Right cardiac atrium (tissue), 5 donors: ENCODE data around the gene NBPF11. TPM values are rescaled to one million over a fixed set of nuclear protein-coding genes. Genes with fewer than 3 reads are reported as not detected.

Source experiments
- polyA plus RNA-seq: library from polyadenylated mRNA; stranded (reverse); fragments of 200-250 nt; gene quantifications from one replicate; pipeline ENCODE4 v1.2.3, GENCODE V29; 2013
- total RNA-seq, 4 donors: library from RNA; stranded (reverse); fragmentation: NEBNext Ultra II Directional; extraction: Animal tissue kit (Norgen Biotek cat#: 25700); gene quantifications; one replicate each; pipeline ENCODE4 v1.2.1, GENCODE V29; 2021
- donor health status: healthy with polysubstance abuse.
- donor health status: DM: no; HTN: yes; CAD: no.
- donor health status: DM: no; HTN: no; CAD: no.
- donor health status: DM: no; HTN: yes; CAD: no; lungs with severe emphysema.
- donor health status: DM: yes; HTN: yes; CAD: no.

The NBPF11 gene
- total and polyA plus RNA-seq, 5 donors: 3.2 to 5.1 (median 4.2) TPM

Other genes with a start within 250 kb of the NBPF11 start
- not detected for gene GJA8, start 249.5 kb downstream of the NBPF11 start, total RNA-seq
- gene GJA8, start 249.5 kb downstream of the NBPF11 start, polyA plus RNA-seq: not detected
- gene GPR89B, start 223.9 kb downstream of the NBPF11 start, total RNA-seq: 10 to 100 TPM in 2 of 4 donors, 1 to 10 TPM in 2; 7.9 to 12.3 (median 9.3) TPM
- 8.5 TPM for gene GPR89B, start 223.9 kb downstream of the NBPF11 start, polyA plus RNA-seq